ENCODE results near the gene RNF112.

DNA sequence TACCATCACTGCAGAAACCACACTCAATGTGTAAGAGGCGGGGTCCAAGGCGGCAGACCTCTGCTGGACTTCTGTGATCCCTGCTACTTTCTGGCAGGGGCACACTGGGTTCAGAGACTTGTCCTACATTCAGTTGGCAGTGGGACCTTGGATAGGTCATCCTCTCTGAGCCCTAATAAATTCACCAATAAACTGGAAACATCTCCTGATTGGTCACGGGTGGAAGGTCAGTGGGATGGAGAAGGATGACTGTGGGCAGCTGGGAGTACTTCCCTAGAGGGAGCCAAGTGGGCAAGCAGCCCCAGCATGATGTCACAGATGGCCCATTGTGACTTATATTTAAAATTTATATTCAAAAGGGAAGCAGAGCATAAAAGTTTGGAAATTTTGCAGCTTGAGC is 49.7 kb downstream of the RNF112 start:
- TF ChIP-seq POLR2A (IDR thresholded peaks at IDR 0.05) (no peak), EP300 (IDR thresholded peaks at IDR 0.05) (no peak)
- TF ChIP-seq, protein P1, sequence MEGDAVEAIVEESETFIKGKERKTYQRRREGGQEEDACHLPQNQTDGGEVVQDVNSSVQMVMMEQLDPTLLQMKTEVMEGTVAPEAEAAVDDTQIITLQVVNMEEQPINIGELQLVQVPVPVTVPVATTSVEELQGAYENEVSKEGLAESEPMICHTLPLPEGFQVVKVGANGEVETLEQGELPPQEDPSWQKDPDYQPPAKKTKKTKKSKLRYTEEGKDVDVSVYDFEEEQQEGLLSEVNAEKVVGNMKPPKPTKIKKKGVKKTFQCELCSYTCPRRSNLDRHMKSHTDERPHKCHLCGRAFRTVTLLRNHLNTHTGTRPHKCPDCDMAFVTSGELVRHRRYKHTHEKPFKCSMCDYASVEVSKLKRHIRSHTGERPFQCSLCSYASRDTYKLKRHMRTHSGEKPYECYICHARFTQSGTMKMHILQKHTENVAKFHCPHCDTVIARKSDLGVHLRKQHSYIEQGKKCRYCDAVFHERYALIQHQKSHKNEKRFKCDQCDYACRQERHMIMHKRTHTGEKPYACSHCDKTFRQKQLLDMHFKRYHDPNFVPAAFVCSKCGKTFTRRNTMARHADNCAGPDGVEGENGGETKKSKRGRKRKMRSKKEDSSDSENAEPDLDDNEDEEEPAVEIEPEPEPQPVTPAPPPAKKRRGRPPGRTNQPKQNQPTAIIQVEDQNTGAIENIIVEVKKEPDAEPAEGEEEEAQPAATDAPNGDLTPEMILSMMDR (IDR thresholded peaks at IDR 0.05) = no peak

Data from tibial nerve (tissue), 4 donors.